ENCODE measurements around the gene GRAPL. TPM values are rescaled to one million over a fixed set of nuclear protein-coding genes. Genes with fewer than 3 reads are reported as not detected.
A peak's percentile ranks its signal among the peaks of the same experiment; 100 is the strongest.
"Not testable (repeated sequence)": the region's sequence is repeated elsewhere in the genome, so short reads cannot be mapped to it uniquely, and the experiment has no call there.

Gene GRAPL
- 6.8 TPM for polyA plus RNA-seq (2012; ENCODE audit: insufficient read depth, insufficient read length)

DNA sequence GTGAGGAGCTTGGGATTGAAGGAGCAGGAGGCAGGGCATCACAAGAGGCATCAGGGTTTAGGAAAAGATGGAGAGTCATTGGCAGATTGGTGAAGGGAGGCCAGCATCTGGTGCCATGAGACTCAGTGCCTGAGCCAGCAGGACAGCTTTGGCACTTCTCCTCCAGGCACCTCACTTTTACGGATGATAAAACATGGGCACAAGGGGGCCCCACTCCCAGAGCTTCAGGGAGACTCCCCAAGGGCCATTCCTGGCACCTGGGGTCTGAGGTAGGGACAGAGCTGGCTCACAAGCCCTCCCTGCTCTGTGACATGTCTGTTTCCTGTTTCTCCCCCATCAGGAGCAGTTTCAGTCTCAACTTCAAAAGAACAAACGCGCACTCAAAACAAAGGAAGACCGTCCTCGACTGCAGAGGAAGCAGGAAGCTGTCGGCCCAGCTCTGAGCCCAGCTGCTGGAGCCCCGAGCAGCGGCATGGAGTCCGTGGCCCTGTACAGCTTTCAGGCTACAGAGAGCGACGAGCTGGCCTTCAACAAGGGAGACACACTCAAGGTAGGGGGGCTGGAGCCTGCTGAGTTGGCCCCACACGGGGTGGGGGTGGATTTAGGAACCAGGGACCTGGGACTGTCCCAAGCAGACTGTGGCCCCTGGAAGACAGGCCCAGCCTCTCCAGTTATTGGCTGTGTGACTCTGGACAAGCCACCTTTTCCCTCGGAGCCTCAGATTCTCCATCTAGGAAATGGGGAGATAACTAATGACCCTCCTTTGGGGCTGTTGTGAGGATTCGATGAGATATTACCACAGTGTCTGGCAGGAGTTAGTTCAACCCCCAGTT, at the start of gene GRAPL:
Gene GRAPL (plus strand): TSS at position 442 of the 833 bp plus-strand sequence. CDS start 31 bp downstream, at position 473.
- DNase-seq (ENCODE audit: low read depth, low spot score); H3K4me3 ChIP-seq (ENCODE audit: low read length): not testable (repeated sequence)

DNA sequence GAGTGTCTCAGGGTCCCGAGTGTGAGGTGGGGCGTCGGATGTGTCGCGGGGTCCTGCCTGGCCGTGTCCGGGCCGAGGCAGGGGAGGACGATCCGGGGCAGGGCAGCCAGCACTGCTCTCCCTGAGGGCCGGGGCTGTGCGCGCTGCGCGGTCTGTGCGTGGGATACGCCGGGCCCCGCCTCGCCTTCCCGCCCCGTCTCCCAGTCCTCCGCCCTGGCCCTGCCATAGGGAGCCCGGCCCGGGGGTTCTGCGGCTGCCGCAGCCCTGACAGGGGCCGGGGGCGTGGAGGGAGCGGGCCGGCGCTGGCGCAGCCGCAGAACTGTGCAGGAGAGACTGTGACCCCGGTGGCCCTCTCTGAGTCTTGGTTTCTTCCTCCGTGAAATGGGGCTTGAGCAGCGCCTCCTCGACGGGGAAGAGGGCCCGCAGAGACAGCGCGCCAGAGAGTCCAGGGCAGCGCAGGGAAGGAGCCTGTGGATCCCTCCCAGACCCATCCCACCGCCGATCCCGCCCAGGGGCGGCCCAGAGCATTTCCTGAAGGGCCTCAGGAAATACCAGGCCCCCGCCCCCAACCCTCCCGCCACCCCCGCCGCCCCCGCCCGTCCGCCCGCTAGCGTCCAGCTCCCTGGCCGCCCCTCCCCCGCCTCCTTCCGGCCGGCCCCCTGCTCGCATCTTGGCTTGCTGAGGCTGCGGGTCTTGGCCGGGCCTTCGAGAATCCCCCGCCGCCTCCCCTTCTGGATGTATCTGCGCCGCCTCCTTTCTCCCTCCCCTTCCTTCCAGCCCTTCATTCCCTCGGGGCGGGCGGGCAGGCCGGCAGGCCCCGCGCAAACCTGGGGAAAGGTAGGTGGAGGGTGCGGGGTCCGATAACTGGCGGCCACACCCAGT, 38.3 kb upstream of the GRAPL start:
- H3K4me3 ChIP-seq (ENCODE audit: low read length); DNase-seq (ENCODE audit: low read depth, low spot score): not testable (repeated sequence)

- not testable (repeated sequence) for DNase-seq (ENCODE audit: low read depth, low spot score)
Observed at GRCh38 chr17:19090058-19090772, 37.2 kb upstream of the GRAPL start.

GRCh38 chr17:19092737-19093683, 34.4 kb upstream of the GRAPL start:
- H3K4me3 ChIP-seq (ENCODE audit: low read length); DNase-seq (ENCODE audit: low read depth, low spot score): not testable (repeated sequence)

More at GRCh38 chr17:19090058-19090772, 37.2 kb upstream of the GRAPL start:
- not testable (repeated sequence) for H3K4me3 ChIP-seq (ENCODE audit: low read length)

DNA sequence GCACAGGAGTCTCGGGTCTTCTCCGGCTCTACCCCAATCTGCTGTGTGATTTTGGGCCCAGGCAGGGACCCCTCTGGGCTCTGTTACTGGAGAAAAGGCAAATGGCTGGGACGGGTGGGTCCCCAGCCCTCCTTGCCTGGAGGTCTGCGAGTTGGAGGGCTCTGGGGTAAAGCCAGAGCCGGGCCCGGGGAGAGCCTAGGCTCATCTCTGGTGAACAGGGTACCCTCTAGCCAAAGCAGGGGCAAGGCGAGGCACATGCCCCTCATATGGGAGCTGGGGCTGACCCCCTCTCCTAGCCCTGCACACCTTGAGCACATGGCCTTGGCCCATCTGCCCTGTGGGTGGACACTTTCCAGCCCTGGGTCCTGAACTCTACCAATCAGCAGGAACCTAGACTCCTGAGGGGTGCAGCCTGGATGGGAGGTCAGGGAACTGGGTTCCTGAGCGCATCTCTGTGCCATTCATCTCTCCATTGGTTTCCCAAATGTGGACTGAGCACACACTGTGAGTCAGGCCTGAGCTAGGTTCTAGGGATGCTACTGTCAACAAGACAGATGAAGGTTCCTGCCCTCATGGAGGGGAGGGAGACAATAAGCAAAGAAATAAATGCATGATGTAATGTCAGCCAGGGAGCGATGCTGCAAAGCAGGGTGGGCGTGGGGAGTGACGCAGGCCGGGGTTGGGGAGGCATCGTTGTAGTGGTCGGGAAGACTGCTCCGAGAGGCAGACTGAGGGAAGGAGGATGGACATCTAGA, 33.5 kb upstream of the GRAPL start:
- not testable (repeated sequence) for H3K4me3 ChIP-seq (ENCODE audit: low read length); DNase-seq (ENCODE audit: low read depth, low spot score)

DNA sequence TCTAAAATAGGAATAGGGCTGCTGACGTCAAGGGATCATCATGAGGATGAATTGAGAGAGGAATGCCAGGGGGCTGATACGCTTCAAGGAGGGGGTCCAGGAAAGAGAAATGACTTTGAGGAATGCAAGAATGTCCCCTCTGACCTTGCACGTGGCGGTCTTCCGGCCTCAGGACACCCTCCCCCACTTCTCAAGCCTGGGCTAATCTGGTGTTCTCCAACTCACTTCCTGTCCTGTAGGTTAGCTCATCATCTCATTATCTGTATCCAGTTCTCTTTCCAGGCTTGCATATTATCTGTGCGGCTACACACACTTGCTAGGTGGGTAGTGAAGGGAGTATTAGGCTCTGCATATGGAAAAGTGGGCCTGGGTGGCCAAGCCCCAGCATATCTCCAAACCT, 18.9 kb upstream of the GRAPL start:
- DNase-seq (ENCODE audit: low read depth, low spot score); H3K4me3 ChIP-seq (ENCODE audit: low read length): not testable (repeated sequence)

GRCh38 chr17:19110189-19111097, 16.9 kb upstream of the GRAPL start:
- H3K4me3 ChIP-seq (ENCODE audit: low read length); DNase-seq (ENCODE audit: low read depth, low spot score): not testable (repeated sequence)

DNA sequence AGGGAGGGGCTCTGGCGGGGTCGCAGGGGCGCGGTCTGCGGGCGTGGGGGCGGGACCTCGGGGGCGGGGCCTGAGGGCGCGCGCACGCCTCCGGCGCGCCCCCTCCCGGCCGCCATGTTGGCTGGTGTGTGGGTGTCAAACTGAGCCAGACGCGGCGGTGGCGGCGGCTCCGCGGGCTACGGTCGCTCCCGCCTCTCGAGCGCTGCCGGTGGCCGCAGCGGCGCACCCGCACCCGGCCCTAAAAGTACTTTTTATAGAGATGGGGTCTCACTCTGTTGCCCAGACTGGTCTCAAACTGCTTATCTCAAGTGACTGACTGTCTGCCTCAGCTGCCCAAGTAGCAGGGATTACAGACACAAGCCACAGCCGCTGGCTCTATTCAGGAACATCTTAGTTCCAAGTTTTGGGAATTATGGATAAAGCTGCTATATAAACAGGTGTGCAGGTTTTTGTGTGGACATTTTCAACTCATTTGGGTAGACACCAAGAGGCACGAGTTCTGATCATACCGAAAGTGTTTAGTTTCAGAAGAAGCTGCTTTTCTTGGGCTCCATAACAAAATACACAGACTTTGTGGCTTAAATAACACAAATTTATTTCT, 16.2 kb upstream of the GRAPL start:
- peak; percentile 32 for DNase-seq (ENCODE audit: low read depth, low spot score)
- H3K4me3 ChIP-seq (ENCODE audit: low read length): peak overlapping the region; percentile 47

GRCh38 chr17:19111801-19112458, 15.5 kb upstream of the GRAPL start:
- peak; percentile 78 for DNase-seq (ENCODE audit: low read depth, low spot score)
- not testable (repeated sequence) for H3K4me3 ChIP-seq (ENCODE audit: low read length)

- not testable (repeated sequence) for H3K4me3 ChIP-seq (ENCODE audit: low read length)
- DNase-seq (ENCODE audit: low read depth, low spot score): peak; percentile 10
Observed at GRCh38 chr17:19112459-19112826, 14.9 kb upstream of the GRAPL start.

DNA sequence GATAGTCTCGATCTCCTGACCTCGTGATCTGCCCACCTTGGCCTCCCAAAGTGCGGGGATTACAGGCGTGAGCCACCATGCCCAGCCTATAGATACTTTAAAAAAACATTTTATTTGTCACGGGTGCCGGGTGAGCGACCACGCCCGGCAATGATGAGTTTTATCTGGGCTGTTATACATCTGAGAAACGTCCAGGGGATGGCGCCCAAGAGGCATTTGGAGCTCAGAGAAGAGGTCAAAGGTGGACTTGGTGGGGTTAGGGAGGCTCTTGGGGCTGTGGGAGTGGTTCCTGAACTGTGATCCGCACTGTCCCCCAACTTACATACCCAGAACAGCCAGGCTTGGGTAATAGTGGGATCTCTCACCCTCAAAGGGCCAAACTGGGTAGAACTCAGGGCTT, 8.7 kb upstream of the GRAPL start:
- not testable (repeated sequence) for H3K4me3 ChIP-seq (ENCODE audit: low read length); DNase-seq (ENCODE audit: low read depth, low spot score)

DNA sequence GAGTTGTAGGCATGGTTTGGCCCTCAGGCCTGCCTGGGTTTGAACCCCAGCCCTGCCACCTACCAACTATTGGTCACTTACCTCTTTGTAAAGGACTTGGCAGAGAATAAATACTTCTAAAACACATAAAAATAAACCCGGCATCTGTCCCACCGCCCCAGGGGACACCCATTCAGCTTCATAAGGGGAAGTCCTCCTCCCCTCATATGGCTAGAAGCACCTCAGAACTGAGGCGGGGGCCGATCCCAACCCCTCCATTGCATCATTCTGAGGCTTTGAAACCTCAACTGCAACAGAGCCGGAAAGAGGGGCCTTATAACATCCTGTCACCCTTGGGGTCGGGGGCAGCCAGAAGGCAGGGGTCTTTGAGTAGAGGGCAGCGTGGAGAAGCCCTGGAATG, 2.1 kb upstream of the GRAPL start:
- DNase-seq (ENCODE audit: low read depth, low spot score); H3K4me3 ChIP-seq (ENCODE audit: low read length): not testable (repeated sequence)

DNA sequence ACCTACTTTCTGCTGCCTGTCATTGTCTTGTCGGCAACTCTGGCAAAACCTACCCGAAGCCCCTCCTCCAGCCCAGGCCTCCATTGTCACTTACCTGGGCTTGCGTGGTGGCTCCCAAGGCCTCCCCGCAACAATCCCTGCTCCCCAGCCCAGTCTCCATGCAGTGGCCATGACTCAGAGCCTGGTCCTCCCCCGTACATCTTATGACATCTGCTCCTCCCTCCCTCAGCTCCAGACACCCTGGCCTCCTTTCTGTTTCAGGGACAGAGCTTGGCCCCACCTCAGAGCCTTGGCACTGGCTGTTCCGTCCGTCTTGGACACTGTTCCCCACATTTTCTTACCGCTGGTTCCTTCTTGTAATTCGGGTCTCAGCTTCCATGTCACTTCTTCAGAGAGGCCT, 2.1 kb downstream of the GRAPL start:
- H3K4me3 ChIP-seq (ENCODE audit: low read length); DNase-seq (ENCODE audit: low read depth, low spot score): not testable (repeated sequence)

GRCh38 chr17:19131108-19131507, 3.7 kb downstream of the GRAPL start:
- not testable (repeated sequence) for DNase-seq (ENCODE audit: low read depth, low spot score); H3K4me3 ChIP-seq (ENCODE audit: low read length)

- DNase-seq (ENCODE audit: low read depth, low spot score); H3K4me3 ChIP-seq (ENCODE audit: low read length): not testable (repeated sequence)
Observed at GRCh38 chr17:19131772-19132171, 4.4 kb downstream of the GRAPL start.

- not testable (repeated sequence) for H3K4me3 ChIP-seq (ENCODE audit: low read length); DNase-seq (ENCODE audit: low read depth, low spot score)
Observed at GRCh38 chr17:19133793-19134192, 6.4 kb downstream of the GRAPL start.
